PFSK-1 (cell line): ENCODE data around the gene LHPP.

ENCODE experiments used
- FOXP2 ChIP-seq: optimal IDR thresholded peaks from 2 replicates; pipeline ENCODE3; 2011; ENCODE audit warnings: borderline replicate concordance, control low read depth, inconsistent platforms; ENCODE audit not compliant: insufficient read depth; ENCODE audit errors: extremely low read length, extremely low read depth
- POLR2AphosphoS5 ChIP-seq: IDR thresholded peaks from 2 replicates; pipeline ENCODE4 v1.6.1; 2012; ENCODE audit warnings: low read depth, mild to moderate bottlenecking, control low read depth, low read length, moderate library complexity
- REST ChIP-seq, 2 experiments: IDR thresholded peaks; 2 replicates each; pipeline versions ENCODE4 v1.6.1 to v1.8.0; 2011 to 2012; ENCODE audit warnings: low read depth in 2 of 2, low read length in 2 of 2, control low read depth in 1 of 2, inconsistent platforms in 1 of 2, mild to moderate bottlenecking in 1 of 2, moderate library complexity in 1 of 2; ENCODE audit not compliant: insufficient read depth in 1 of 2
- SIN3A ChIP-seq: IDR thresholded peaks from 2 replicates; pipeline ENCODE4 v1.6.1; 2012; ENCODE audit warnings: mild to moderate bottlenecking, low read length, moderate library complexity, borderline replicate concordance; ENCODE audit not compliant: insufficient read depth
- TAF1 ChIP-seq: IDR thresholded peaks from 2 replicates; pipeline ENCODE4 v1.6.1; 2012; ENCODE audit warnings: low read length, control low read depth, borderline replicate concordance; ENCODE audit not compliant: insufficient read depth

GRCh38 chr10:124600051-124600880 lies 138.6 kb downstream of the LHPP start:
- TF ChIP-seq POLR2AphosphoS5 (no peak), FOXP2 (no peak), SIN3A (no peak), REST (IDR thresholded peaks at IDR 0.05; ENCODE audit: insufficient read depth in 1 of 2, low read depth in 2 of 2, low read length in 2 of 2) (no peak), TAF1 (no peak)
